ENCODE measurements around the gene PCDHGA5.
"Not testable (repeated sequence)": the region's sequence is repeated elsewhere in the genome, so short reads cannot be mapped to it uniquely, and the experiment has no call there.

PCDHGA5 gene

GRCh38 chr5:141403387-141403786, 39.4 kb downstream of the PCDHGA5 start:
- POLR2A ChIA-PET: no interaction called here
- DNase-seq (ENCODE audit: extremely low spot score): no peak
- TF ChIP-seq FOXK2 (IDR thresholded peaks at IDR 0.05): no peak
- no peak for TF ChIP-seq LEF1 (IDR thresholded peaks at IDR 0.05; ENCODE audit: borderline replicate concordance)
- TF ChIP-seq SP1 (IDR thresholded peaks at IDR 0.05): no peak
- no peak for TF ChIP-seq HDGF (IDR thresholded peaks at IDR 0.05; ENCODE audit: borderline replicate concordance)
- no peak for TF ChIP-seq FOXM1 (IDR thresholded peaks at IDR 0.05; ENCODE audit: borderline replicate concordance)
- TF ChIP-seq CTBP1 (IDR thresholded peaks at IDR 0.05; ENCODE audit: borderline replicate concordance): no peak
- TF ChIP-seq ZNF384 (IDR thresholded peaks at IDR 0.05): no peak
- TF ChIP-seq PKNOX1 (IDR thresholded peaks at IDR 0.05): no peak
- CTCF ChIA-PET: no interaction called here

GRCh38 chr5:141407790-141408505, 44.0 kb downstream of the PCDHGA5 start, which contains the start of gene PCDHGB6:
PCDHGB6 (plus strand) TSS chr5:141408021; CDS start chr5:141408203, 182 bp downstream.
- DNase-seq (ENCODE audit: extremely low spot score); POLR2A ChIA-PET; CTCF ChIA-PET: not testable (repeated sequence)

- POLR2A ChIA-PET: no interaction called here
- CTCF ChIA-PET: no interaction called here
- no peak for DNase-seq (ENCODE audit: extremely low spot score)
- TF ChIP-seq SUZ12 (IDR thresholded peaks at IDR 0.05) (no peak), CTBP1 (IDR thresholded peaks at IDR 0.05; ENCODE audit: borderline replicate concordance) (no peak), FOXM1 (IDR thresholded peaks at IDR 0.05; ENCODE audit: borderline replicate concordance) (no peak), ARNT (IDR thresholded peaks at IDR 0.05) (no peak), LEF1 (IDR thresholded peaks at IDR 0.05; ENCODE audit: borderline replicate concordance) (no peak), BHLHE40 (IDR thresholded peaks at IDR 0.05; ENCODE audit: borderline replicate concordance) (no peak), ZNF384 (IDR thresholded peaks at IDR 0.05) (no peak), FOXA1 (IDR thresholded peaks at IDR 0.05) (no peak), ELF4 (IDR thresholded peaks at IDR 0.05) (no peak), L3MBTL2 (conservative IDR thresholded peaks at IDR 0.05) (no peak), SP1 (IDR thresholded peaks at IDR 0.05) (no peak), NFRKB (IDR thresholded peaks at IDR 0.05) (no peak), HDGF (IDR thresholded peaks at IDR 0.05; ENCODE audit: borderline replicate concordance) (no peak), PKNOX1 (IDR thresholded peaks at IDR 0.05) (no peak), TARDBP (IDR thresholded peaks at IDR 0.05) (no peak), FOXK2 (IDR thresholded peaks at IDR 0.05) (no peak)
Measured at GRCh38 chr5:141409598-141410306, 45.8 kb downstream of the PCDHGA5 start.

GRCh38 chr5:141411575-141411974, 47.6 kb downstream of the PCDHGA5 start:
- TF ChIP-seq ZNF384 (IDR thresholded peaks at IDR 0.05) (no peak), FOXM1 (IDR thresholded peaks at IDR 0.05; ENCODE audit: borderline replicate concordance) (no peak), BHLHE40 (IDR thresholded peaks at IDR 0.05; ENCODE audit: borderline replicate concordance) (no peak), SP1 (IDR thresholded peaks at IDR 0.05) (no peak), NFRKB (IDR thresholded peaks at IDR 0.05) (no peak), HDGF (IDR thresholded peaks at IDR 0.05; ENCODE audit: borderline replicate concordance) (no peak), FOXK2 (IDR thresholded peaks at IDR 0.05) (no peak), ARNT (IDR thresholded peaks at IDR 0.05) (no peak), SUZ12 (IDR thresholded peaks at IDR 0.05) (no peak), FOXA1 (IDR thresholded peaks at IDR 0.05) (no peak), PKNOX1 (IDR thresholded peaks at IDR 0.05) (no peak), ELF4 (IDR thresholded peaks at IDR 0.05) (no peak), TARDBP (IDR thresholded peaks at IDR 0.05) (no peak), CTBP1 (IDR thresholded peaks at IDR 0.05; ENCODE audit: borderline replicate concordance) (no peak), LEF1 (IDR thresholded peaks at IDR 0.05; ENCODE audit: borderline replicate concordance) (no peak), L3MBTL2 (conservative IDR thresholded peaks at IDR 0.05) (no peak)
- DNase-seq (ENCODE audit: extremely low spot score): no peak
- POLR2A ChIA-PET: no interaction called here
- CTCF ChIA-PET: interaction anchor here (0.7 kb wide), 1 partner anchor 104 kb away, joined by 8 read pairs; no protein-coding TSS in a partner anchor

- ChIA-PET CTCF (interaction anchor here (0.7 to 1.7 kb wide), 5 partner anchors 8 to 424 kb away, joined by 3 to 11 read pairs (median 5); partner anchors contain the start of genes PCDHGA11 and TAF7), POLR2A (no interaction called here)
- peak; percentile 45 for DNase-seq (ENCODE audit: extremely low spot score)
- no peak for TF ChIP-seq ELF4 (IDR thresholded peaks at IDR 0.05)
- no peak for TF ChIP-seq NFRKB (IDR thresholded peaks at IDR 0.05)
- no peak for TF ChIP-seq BHLHE40 (IDR thresholded peaks at IDR 0.05; ENCODE audit: borderline replicate concordance)
- TF ChIP-seq FOXA1 (IDR thresholded peaks at IDR 0.05): no peak
- TF ChIP-seq SUZ12 (IDR thresholded peaks at IDR 0.05): no peak
Measured at GRCh38 chr5:141412854-141413539, 49.0 kb downstream of the PCDHGA5 start, which contains the start of gene PCDHGA10. PCDHGA10 (plus strand) TSS chr5:141412987; CDS start chr5:141413176, 189 bp downstream.

All from HEK293T (cell line).